ENCODE results near the gene LYPLA2. TPM values are rescaled to one million over a fixed set of nuclear protein-coding genes. Genes with fewer than 3 reads are reported as not detected.
"Not testable (repeated sequence)": the region's sequence is repeated elsewhere in the genome, so short reads cannot be mapped to it uniquely, and the experiment has no call there.

LYPLA2 gene
- polyA plus RNA-seq, 1 experiment = 51.9 TPM

- TF ChIP-seq CTCF (IDR thresholded peaks at IDR 0.05; ENCODE audit: insufficient read depth, low read depth, low read length) = no peak
- CTCF ChIA-PET = interaction anchor here (9.2 kb wide), 1 partner anchor 14 kb away, joined by 77 read pairs; no protein-coding TSS in a partner anchor
- H3K4me3 ChIP-seq (ENCODE audit: low read depth, low read length) = no peak overlapping the region
- POLR2A ChIA-PET = no interaction called here
- no peak for DNase-seq (ENCODE audit: low read depth)
- H3K36me3 ChIP-seq (ENCODE audit: control insufficient read depth, insufficient read depth, low read length) = no peaks in the 10 kb centered on the region; the same call in 1 of the 2 replicates
- no peaks in the 10 kb centered on the region for H3K27me3 ChIP-seq (ENCODE audit: control insufficient read depth, insufficient read depth, low read length)
Measured at GRCh38 chr1:23823767-23824166, 32.8 kb downstream of the LYPLA2 start.

- no peaks in the 10 kb centered on the region for H3K27me3 ChIP-seq (ENCODE audit: control insufficient read depth, insufficient read depth, low read length)
- ChIA-PET POLR2A (interaction anchor here (0.6 to 0.7 kb wide), 2 partner anchors 34 to 153 kb away, joined by 3 to 4 read pairs; partner anchors contain the start of gene LYPLA2), CTCF (interaction anchor here (1.3 to 9.2 kb wide), 2 partner anchors 10 to 15 kb away, joined by 3 to 77 read pairs; no protein-coding TSS in a partner anchor)
- TF ChIP-seq CTCF (IDR thresholded peaks at IDR 0.05; ENCODE audit: insufficient read depth, low read depth, low read length) = no peak
- H3K4me3 ChIP-seq (ENCODE audit: low read depth, low read length) = peak overlapping the region; percentile 100
- DNase-seq (ENCODE audit: low read depth) = no peak
- H3K36me3 ChIP-seq (ENCODE audit: control insufficient read depth, insufficient read depth, low read length) = no peaks in the 10 kb centered on the region
Measured at GRCh38 chr1:23824711-23825075, 33.7 kb downstream of the LYPLA2 start.

GRCh38 chr1:23825076-23825761 lies 34.3 kb downstream of the LYPLA2 start, which contains the start of gene HMGCL:
HMGCL (minus strand) TSS chr1:23825429; CDS start chr1:23825415, 14 bp downstream.
- H3K36me3 ChIP-seq (ENCODE audit: control insufficient read depth, insufficient read depth, low read length) = no peaks in the 10 kb centered on the region
- DNase-seq (ENCODE audit: low read depth) = peak; percentile 50
- ChIA-PET CTCF (interaction anchor here (1.3 to 9.2 kb wide), 2 partner anchors 11 to 16 kb away, joined by 3 to 77 read pairs; no protein-coding TSS in a partner anchor), POLR2A (interaction anchor here (0.6 to 0.7 kb wide), 3 partner anchors 34 to 381 kb away, joined by 3 to 9 read pairs (median 3); partner anchors contain the start of gene LYPLA2)
- no peaks in the 10 kb centered on the region for H3K27me3 ChIP-seq (ENCODE audit: control insufficient read depth, insufficient read depth, low read length)
- TF ChIP-seq CTCF (IDR thresholded peaks at IDR 0.05; ENCODE audit: insufficient read depth, low read depth, low read length) = no peak
- H3K4me3 ChIP-seq (ENCODE audit: low read depth, low read length) = peak within 1 kb of the TSS; percentile 100

- no peak for DNase-seq (ENCODE audit: low read depth)
- peak overlapping the region; percentile 100 for H3K4me3 ChIP-seq (ENCODE audit: low read depth, low read length)
- CTCF ChIA-PET = interaction anchor here (1.3 to 9.2 kb wide), 2 partner anchors 12 to 16 kb away, joined by 3 to 77 read pairs; no protein-coding TSS in a partner anchor
Measured at GRCh38 chr1:23825762-23826522, 35.0 kb downstream of the LYPLA2 start.

GRCh38 chr1:23826590-23826989 lies 35.6 kb downstream of the LYPLA2 start:
- POLR2A ChIA-PET; H3K4me3 ChIP-seq (ENCODE audit: low read depth, low read length): not testable (repeated sequence)

More at GRCh38 chr1:23825762-23826522, 35.0 kb downstream of the LYPLA2 start:
- POLR2A ChIA-PET = interaction anchor here (0.6 to 0.7 kb wide), 2 partner anchors 134 to 382 kb away, joined by 3 to 9 read pairs; no protein-coding TSS in a partner anchor
- Histone ChIP-seq H3K27me3 (ENCODE audit: control insufficient read depth, insufficient read depth, low read length) (no peaks in the 10 kb centered on the region), H3K36me3 (ENCODE audit: control insufficient read depth, insufficient read depth, low read length) (no peaks in the 10 kb centered on the region)
- TF ChIP-seq CTCF (IDR thresholded peaks at IDR 0.05; ENCODE audit: insufficient read depth, low read depth, low read length) = no peak

More at GRCh38 chr1:23826590-23826989, 35.6 kb downstream of the LYPLA2 start:
- CTCF ChIA-PET = interaction anchor here (9.2 kb wide), 1 partner anchor 17 kb away, joined by 77 read pairs; no protein-coding TSS in a partner anchor
- H3K27me3 ChIP-seq (ENCODE audit: control insufficient read depth, insufficient read depth, low read length); DNase-seq (ENCODE audit: low read depth); H3K36me3 ChIP-seq (ENCODE audit: control insufficient read depth, insufficient read depth, low read length): not testable (repeated sequence)
